Neural progenitor cell (in vitro differentiated cells): ENCODE measurements around the gene CHD6.

ENCODE experiments used
- EZH2 ChIP-seq: fragments of 200-600 bp; sonication (generic); IDR thresholded peaks from 2 replicates; pipeline ENCODE4 v1.6.1; 2017; ENCODE audit warnings: antibody characterized with exemption, mild to moderate bottlenecking, moderate library complexity
- EZH2phosphoT487 ChIP-seq: fragments of 200-600 bp; sonication (generic); IDR thresholded peaks from 2 replicates; pipeline ENCODE4 v1.6.1; 2017; ENCODE audit warnings: antibody characterized with exemption
- TF ChIP-seq, protein P1 (sequence below): fragments of 200-600 bp; sonication (generic); IDR thresholded peaks from 2 replicates; pipeline ENCODE4 v1.5.1; 2017; ENCODE audit warnings: antibody characterized with exemption, mild to moderate bottlenecking

DNA sequence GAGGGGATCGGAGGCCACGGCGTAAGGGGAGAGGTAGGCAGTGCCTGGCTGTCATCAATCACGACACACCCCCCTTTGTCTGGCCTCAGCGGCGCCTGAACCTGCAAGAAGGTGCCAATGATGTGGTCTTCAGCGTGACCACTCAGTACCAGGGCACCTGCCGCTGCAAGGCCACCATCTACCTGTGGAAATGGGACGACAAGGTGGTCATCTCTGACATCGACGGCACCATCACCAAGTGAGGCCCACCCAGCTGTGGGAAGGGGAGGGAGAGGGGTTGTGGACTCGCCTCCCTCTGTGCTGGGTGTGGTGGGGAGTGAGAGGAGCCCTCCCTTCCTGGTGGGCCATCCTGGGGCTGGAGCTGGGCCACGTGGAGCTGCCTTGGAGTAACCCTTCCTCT lies 261.2 kb downstream of the CHD6 start:
- TF ChIP-seq, protein P1, sequence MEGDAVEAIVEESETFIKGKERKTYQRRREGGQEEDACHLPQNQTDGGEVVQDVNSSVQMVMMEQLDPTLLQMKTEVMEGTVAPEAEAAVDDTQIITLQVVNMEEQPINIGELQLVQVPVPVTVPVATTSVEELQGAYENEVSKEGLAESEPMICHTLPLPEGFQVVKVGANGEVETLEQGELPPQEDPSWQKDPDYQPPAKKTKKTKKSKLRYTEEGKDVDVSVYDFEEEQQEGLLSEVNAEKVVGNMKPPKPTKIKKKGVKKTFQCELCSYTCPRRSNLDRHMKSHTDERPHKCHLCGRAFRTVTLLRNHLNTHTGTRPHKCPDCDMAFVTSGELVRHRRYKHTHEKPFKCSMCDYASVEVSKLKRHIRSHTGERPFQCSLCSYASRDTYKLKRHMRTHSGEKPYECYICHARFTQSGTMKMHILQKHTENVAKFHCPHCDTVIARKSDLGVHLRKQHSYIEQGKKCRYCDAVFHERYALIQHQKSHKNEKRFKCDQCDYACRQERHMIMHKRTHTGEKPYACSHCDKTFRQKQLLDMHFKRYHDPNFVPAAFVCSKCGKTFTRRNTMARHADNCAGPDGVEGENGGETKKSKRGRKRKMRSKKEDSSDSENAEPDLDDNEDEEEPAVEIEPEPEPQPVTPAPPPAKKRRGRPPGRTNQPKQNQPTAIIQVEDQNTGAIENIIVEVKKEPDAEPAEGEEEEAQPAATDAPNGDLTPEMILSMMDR: no peak
- TF ChIP-seq EZH2phosphoT487 (no peak), EZH2 (no peak)
